ENCODE data around the gene SRBD1.

Gene SRBD1

DNA sequence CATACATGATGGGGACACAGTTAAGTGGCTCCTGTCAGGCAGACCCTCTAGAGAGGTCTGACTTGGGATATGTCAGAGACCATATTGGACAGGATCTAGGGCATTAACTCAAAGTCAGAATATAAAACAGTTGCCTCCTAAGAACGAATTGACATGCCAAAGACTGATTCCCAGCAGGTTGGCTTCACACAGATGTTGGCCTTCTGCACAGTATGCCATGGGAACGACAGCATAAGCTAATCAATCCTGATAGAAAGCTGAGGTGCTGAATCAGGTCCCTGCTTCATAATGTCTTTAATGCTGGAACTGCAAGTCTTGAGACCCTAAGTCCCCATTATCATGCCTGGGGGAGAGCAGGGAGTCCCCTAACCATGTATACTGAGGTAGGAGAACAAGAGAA, 165.1 kb downstream of the SRBD1 start:
- no peak overlapping the region for H3K4me3 ChIP-seq (ENCODE audit: low read depth, low read length)
- no peak for DNase-seq (ENCODE audit: low read depth)
- no peak for TF ChIP-seq CTCF (IDR thresholded peaks at IDR 0.05; ENCODE audit: low read depth, low read length, missing control alignments)
- in situ Hi-C loops (cut with HindIII; ENCODE audit: low sequenced_read_pairs): no loop called here

GRCh38 chr2:45445037-45445436, 166.0 kb downstream of the SRBD1 start:
- in situ Hi-C loops (cut with HindIII; ENCODE audit: low sequenced_read_pairs): no loop called here
- no peak for DNase-seq (ENCODE audit: low read depth)
- no peak for TF ChIP-seq CTCF (IDR thresholded peaks at IDR 0.05; ENCODE audit: low read depth, low read length, missing control alignments)
- no peak overlapping the region for H3K4me3 ChIP-seq (ENCODE audit: low read depth, low read length)

- no peak for TF ChIP-seq CTCF (IDR thresholded peaks at IDR 0.05; ENCODE audit: low read depth, low read length, missing control alignments)
- in situ Hi-C loops (cut with HindIII; ENCODE audit: low sequenced_read_pairs): no loop called here
- H3K4me3 ChIP-seq (ENCODE audit: low read depth, low read length): no peak overlapping the region
- no peak for DNase-seq (ENCODE audit: low read depth)
These were observed 168.1 kb downstream of the SRBD1 start for GRCh38 chr2:45443012-45443411.

DNA sequence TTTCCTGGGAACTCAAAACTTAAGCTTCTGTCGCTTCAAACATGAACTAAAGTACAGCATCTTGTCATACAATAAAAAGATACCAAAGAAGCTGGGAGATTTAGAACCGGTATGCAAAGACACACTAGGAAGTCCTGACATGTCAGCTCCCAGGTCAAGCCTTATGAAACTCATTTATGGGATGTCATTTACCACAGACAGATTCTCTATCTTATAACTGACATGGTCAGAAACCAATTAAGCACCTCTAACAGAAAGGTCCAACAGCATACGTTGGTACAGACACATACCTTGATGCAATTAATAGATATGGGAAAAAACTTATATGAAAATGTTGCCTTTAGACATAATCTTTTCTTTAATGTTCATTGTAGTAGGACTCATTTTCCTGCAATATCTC, 169.0 kb downstream of the SRBD1 start:
- no peak for TF ChIP-seq CTCF (IDR thresholded peaks at IDR 0.05; ENCODE audit: low read depth, low read length, missing control alignments)
- no peak for DNase-seq (ENCODE audit: low read depth)
- in situ Hi-C loops (cut with HindIII; ENCODE audit: low sequenced_read_pairs): no loop called here

DNA sequence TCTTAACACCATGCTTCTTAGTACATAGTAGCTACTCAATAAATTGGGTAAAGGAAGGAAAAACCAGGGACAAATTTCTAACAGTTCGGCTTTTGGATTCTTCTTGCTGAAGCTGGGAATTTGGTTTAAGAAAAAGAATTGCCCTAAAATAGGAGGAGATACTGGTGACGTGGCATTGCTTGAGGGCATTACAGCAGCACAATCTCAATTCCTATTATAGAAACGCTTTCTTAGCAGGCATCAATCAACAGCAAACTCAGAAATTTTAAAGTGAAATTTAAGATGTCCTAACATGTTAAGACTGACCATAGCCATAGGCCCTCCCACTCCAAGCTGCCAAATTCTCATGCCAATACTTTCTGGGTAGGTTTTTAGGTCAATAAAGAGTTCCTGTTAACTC, 169.5 kb downstream of the SRBD1 start:
- H3K4me3 ChIP-seq (ENCODE audit: low read depth, low read length): no peak overlapping the region
- no peak for TF ChIP-seq CTCF (IDR thresholded peaks at IDR 0.05; ENCODE audit: low read depth, low read length, missing control alignments)
- in situ Hi-C loops (cut with HindIII; ENCODE audit: low sequenced_read_pairs): no loop called here
- no peak for DNase-seq (ENCODE audit: low read depth)

More for the DNA sequence above, 169.0 kb downstream of the SRBD1 start:
- no peak overlapping the region for H3K4me3 ChIP-seq (ENCODE audit: low read depth, low read length)

DNA sequence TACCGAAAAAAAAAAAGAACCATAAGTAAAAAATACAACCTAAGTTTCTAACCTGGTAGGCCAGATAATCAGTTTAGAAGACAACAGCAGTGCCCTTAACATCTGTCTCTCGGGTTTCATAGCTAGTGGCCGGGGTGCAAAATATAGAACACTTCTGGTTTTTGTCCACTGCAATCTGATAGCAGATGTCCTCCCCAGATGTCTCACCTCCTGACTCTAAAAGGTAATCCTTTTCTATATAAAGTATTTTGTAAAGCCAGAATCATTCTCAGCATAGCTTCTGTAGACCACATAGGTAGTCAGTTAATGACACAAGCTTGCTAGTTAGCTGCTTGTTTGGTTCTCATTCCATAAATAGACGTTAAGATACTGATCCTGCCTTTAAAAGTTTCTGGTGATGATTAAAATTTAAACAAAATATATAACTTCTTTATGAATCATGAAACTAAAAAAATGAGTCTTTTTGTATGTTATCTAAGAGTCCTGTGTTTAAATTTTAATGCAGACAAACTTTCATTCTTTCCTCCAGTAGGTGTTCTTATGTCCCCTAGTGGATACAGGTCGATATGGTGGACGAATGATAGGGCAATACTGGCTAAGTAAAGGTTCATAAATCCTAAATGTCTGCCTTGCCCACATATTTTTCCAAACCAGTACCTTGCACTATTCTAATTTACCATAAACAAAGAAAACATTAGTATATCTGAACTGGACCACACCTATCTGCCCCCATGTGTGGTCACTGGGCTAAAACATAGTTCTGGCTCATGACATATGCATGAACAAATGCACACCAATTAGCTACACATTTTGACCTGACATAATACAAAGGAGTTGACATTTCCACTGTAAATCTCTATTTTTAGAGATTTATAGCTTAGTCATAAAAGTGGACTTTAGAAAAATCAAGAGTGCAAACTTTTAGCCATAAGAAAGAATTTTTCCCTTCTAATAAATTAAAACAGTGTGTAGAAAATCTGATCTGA, 171.0 kb downstream of the SRBD1 start:
- no peak overlapping the region for H3K4me3 ChIP-seq (ENCODE audit: low read depth, low read length)
- TF ChIP-seq CTCF (IDR thresholded peaks at IDR 0.05; ENCODE audit: low read depth, low read length, missing control alignments): peak; percentile 39
- in situ Hi-C loops (cut with HindIII; ENCODE audit: low sequenced_read_pairs): no loop called here
- DNase-seq (ENCODE audit: low read depth): no peak

All from astrocyte of the cerebellum (primary cell).